Rectal smooth muscle tissue (tissue), 1 donor: Measurements from ENCODE around the gene ACSM2B.
"Not testable (repeated sequence)": the region's sequence is repeated elsewhere in the genome, so short reads cannot be mapped to it uniquely, and the experiment has no call there.

Experiments
- H3K27ac ChIP-seq: one replicate; pipeline ENCODE4 v1.7.0; 2013; ENCODE audit warnings: low read depth, low read length, inconsistent platforms
- H3K27me3 ChIP-seq: one replicate; pipeline ENCODE4 v1.7.0; 2013; ENCODE audit warnings: low read length; ENCODE audit not compliant: control insufficient read depth, insufficient read depth
- H3K36me3 ChIP-seq: one replicate; pipeline ENCODE4 v1.7.0; 2013; ENCODE audit warnings: low read length; ENCODE audit not compliant: control insufficient read depth, insufficient read depth
- H3K4me1 ChIP-seq: one replicate; pipeline ENCODE4 v1.7.0; 2013; ENCODE audit warnings: low read length; ENCODE audit not compliant: control insufficient read depth, insufficient read depth
- H3K4me3 ChIP-seq: one replicate; pipeline ENCODE4 v1.7.0; 2013; ENCODE audit warnings: low read length
- H3K9ac ChIP-seq: one replicate; pipeline ENCODE4 v1.7.0; 2013; ENCODE audit warnings: low read length

ACSM2B gene

DNA sequence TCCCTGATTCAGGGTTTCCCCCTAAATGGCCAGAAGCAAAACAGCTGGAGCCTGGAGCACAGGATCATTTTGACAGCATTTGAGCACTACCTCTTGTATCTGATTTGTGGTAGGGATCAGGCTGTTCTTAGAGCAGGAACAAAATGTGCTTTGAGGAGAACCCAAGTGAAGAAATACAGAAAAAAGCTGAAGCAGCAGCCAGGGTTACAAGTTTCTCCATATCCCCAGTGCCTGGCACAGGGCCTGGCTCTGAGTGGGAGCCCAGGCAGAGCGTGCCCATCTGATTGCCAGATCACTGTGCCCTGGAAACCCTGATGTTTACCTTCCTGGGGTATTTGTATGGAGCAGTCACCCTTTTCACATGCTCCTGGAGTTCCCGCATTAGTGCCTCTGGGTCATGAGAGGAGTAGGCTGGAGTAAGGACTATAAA, 11.5 kb upstream of the ACSM2B start:
- H3K36me3 ChIP-seq, H3K4me3 ChIP-seq, H3K9ac ChIP-seq, H3K4me1 ChIP-seq, H3K27me3 ChIP-seq: not testable (repeated sequence)
- H3K27ac ChIP-seq, result peak overlapping the region; percentile 51

DNA sequence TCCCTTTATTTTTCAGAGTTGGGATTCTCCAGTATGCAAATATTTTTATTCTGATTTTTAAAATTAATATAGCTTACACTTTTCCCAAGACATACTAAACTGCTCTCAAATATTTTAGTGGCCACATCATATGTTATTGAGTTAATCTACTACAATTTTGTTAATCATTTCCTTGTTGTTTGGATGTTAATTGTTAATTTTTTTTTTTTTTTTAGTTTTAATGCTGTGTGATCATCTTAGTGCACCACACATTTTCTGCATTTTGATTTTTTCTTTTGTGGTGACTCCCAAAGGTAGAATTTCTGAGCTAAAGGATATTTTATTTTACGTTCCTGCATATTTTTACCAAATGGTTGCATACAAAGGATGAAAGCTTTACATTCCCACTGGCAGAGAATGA, 10.5 kb upstream of the ACSM2B start:
- H3K27ac ChIP-seq, result peak overlapping the region; percentile 58
- H3K4me3 ChIP-seq, result not testable (repeated sequence)

GRCh38 chr16:20586112-20586511, 9.9 kb upstream of the ACSM2B start:
- H3K4me1 ChIP-seq, H3K36me3 ChIP-seq, H3K4me3 ChIP-seq, H3K27ac ChIP-seq, H3K9ac ChIP-seq, H3K27me3 ChIP-seq: not testable (repeated sequence)

More for the DNA sequence above, 10.5 kb upstream of the ACSM2B start:
- H3K9ac ChIP-seq, H3K4me1 ChIP-seq, H3K27me3 ChIP-seq, H3K36me3 ChIP-seq: not testable (repeated sequence)

- not testable (repeated sequence) for H3K27ac ChIP-seq, H3K27me3 ChIP-seq, H3K4me1 ChIP-seq, H3K36me3 ChIP-seq, H3K9ac ChIP-seq, H3K4me3 ChIP-seq
Observed at GRCh38 chr16:20580487-20581259, 4.5 kb upstream of the ACSM2B start.

- not testable (repeated sequence) for H3K27ac ChIP-seq, H3K4me3 ChIP-seq, H3K9ac ChIP-seq, H3K27me3 ChIP-seq, H3K4me1 ChIP-seq, H3K36me3 ChIP-seq
Observed at GRCh38 chr16:20578091-20578490, 1.9 kb upstream of the ACSM2B start.

DNA sequence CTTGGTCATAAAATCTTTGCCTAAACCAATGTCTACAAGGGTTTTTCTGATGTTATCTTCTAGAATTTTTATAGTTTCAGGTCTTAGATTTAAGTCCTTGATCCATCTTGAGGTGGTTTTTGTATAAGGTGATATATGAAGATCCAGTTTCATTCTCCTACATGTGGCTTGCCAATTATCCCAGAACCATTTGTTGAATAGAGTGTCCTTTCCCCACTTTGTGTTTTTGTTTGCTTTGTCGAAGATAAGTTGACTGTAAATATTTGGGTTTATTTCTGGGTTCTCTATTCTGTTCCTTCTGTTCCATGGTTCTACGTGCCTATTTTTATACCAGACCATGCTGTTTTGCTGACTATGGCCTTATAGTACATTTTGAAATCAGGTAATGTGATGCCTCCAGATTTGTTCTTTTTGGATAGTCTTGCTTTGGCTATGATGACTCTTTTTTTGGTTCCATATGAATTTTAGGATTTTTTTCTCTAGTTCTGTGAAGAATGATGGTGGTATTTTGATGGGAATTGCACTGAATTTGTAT, 7.0 kb downstream of the ACSM2B start:
- H3K4me1 ChIP-seq, H3K27me3 ChIP-seq, H3K27ac ChIP-seq, H3K4me3 ChIP-seq, H3K9ac ChIP-seq, H3K36me3 ChIP-seq: not testable (repeated sequence)

DNA sequence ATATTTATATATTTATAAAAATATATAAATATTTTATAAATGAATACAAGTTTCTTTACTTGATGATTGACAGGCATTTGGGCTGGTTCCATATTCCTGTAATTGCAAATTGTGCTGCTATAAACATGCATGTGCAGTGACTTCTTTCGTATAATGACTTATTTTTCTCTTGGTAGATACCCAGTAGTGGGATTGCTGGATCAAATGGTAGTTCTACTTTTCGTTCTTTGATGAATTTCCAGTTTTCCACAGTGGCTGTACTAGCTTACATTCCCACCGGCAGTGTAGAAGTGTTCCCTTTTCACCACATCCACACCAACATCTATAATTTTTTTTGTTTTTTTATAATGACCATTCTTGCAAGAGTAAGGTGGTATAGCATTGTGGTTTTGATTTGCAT, 7.8 kb downstream of the ACSM2B start:
- Histone ChIP-seq H3K9ac (no peak overlapping the region), H3K4me3 (no peak overlapping the region)

GRCh38 chr16:20566864-20567263, 9.3 kb downstream of the ACSM2B start:
- Histone ChIP-seq H3K4me1 (no peaks in the 10 kb centered on the region), H3K27me3 (no peaks in the 10 kb centered on the region), H3K27ac (no peak overlapping the region), H3K4me3 (no peak overlapping the region), H3K9ac (no peak overlapping the region), H3K36me3 (no peaks in the 10 kb centered on the region)

More for the DNA sequence above, 7.8 kb downstream of the ACSM2B start:
- Histone ChIP-seq H3K36me3 (no peaks in the 10 kb centered on the region), H3K27ac (no peak overlapping the region), H3K27me3 (no peaks in the 10 kb centered on the region), H3K4me1 (no peaks in the 10 kb centered on the region)

DNA sequence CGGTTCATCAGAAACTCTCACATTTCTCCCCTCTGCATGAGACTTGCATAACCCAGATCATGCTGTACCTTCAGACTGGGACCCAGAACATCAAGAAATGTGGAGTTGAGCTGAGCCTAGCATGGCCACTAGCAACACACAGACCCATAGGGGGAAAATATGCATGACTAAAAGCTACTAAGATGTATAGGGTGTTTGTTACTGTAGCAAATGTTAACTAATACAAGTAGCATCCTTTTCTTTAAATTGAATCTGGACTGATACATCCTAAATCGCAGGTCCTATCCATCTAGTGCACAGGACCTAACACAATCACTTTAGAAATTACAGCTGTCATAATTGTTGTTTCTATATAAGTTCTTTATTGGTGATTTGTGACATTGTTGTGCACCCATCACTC, 10.8 kb downstream of the ACSM2B start:
- not testable (repeated sequence) for H3K4me1 ChIP-seq, H3K4me3 ChIP-seq, H3K9ac ChIP-seq, H3K27me3 ChIP-seq, H3K27ac ChIP-seq, H3K36me3 ChIP-seq

DNA sequence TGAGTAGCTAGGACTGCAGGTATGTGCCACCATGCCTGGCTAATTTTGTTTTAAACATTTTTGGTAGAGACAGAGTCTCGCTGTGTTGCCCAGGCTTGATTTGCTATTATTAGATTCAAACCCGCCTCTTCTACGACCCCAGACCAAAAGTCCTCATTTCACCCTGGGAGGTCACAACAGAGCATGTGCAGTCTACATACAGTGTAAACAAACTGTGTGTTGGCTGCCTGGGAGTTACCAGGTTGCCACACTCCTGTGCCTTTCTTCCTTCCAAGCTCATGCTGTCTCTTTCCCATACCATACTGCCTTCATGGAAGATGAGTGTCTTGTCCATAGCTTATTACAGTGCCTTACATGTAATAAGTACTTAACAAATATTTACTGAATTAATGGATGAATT, 11.9 kb downstream of the ACSM2B start:
- H3K27ac ChIP-seq, H3K4me3 ChIP-seq, H3K4me1 ChIP-seq, H3K27me3 ChIP-seq, H3K9ac ChIP-seq, H3K36me3 ChIP-seq: not testable (repeated sequence)

- H3K4me1 ChIP-seq, H3K27ac ChIP-seq, H3K9ac ChIP-seq, H3K4me3 ChIP-seq, H3K27me3 ChIP-seq, H3K36me3 ChIP-seq: not testable (repeated sequence)
Observed at GRCh38 chr16:20555628-20556027, 20.5 kb downstream of the ACSM2B start.

- H3K4me1 ChIP-seq, H3K27ac ChIP-seq, H3K9ac ChIP-seq, H3K27me3 ChIP-seq, H3K4me3 ChIP-seq, H3K36me3 ChIP-seq: not testable (repeated sequence)
Observed at GRCh38 chr16:20554689-20555088, 21.5 kb downstream of the ACSM2B start.

GRCh38 chr16:20553493-20553892, 22.7 kb downstream of the ACSM2B start:
- H3K9ac ChIP-seq, H3K27me3 ChIP-seq, H3K4me1 ChIP-seq, H3K4me3 ChIP-seq, H3K27ac ChIP-seq, H3K36me3 ChIP-seq: not testable (repeated sequence)
